Stimulated activated CD8-positive, alpha-beta memory T cell treated with anti-CD3 and anti-CD28 coated beads, Interleukin-2, amount 100 ng/mL, for 1 hour (primary cell): ENCODE measurements around the gene EPB41L4B.

Experiments
- DNase-seq, 2 donors: peaks; one replicate each; pipeline ENCODE4 v3.0.0-alpha.2; 2020; ENCODE audit warnings: low read depth in 2 of 2

The EPB41L4B gene

GRCh38 chr9:109270441-109270840, 50.4 kb downstream of the EPB41L4B start:
- no peak for DNase-seq

GRCh38 chr9:109269839-109270238, 51.0 kb downstream of the EPB41L4B start:
- DNase-seq: no peak

GRCh38 chr9:109269081-109269480, 51.8 kb downstream of the EPB41L4B start:
- DNase-seq: no peak

- no peak for DNase-seq
These were observed 53.3 kb downstream of the EPB41L4B start for GRCh38 chr9:109267555-109267954.

- no peak for DNase-seq
These were observed 55.8 kb downstream of the EPB41L4B start for GRCh38 chr9:109264877-109265587.

- DNase-seq: no peak
These were observed 57.5 kb downstream of the EPB41L4B start for GRCh38 chr9:109263358-109263757.

GRCh38 chr9:109258481-109259302, 62.2 kb downstream of the EPB41L4B start:
- DNase-seq: no peak

- no peak for DNase-seq
These were observed 64.5 kb downstream of the EPB41L4B start for GRCh38 chr9:109256336-109256735.

- no peak for DNase-seq
These were observed 65.5 kb downstream of the EPB41L4B start for GRCh38 chr9:109255394-109255793.

- no peak for DNase-seq
These were observed 66.5 kb downstream of the EPB41L4B start for GRCh38 chr9:109254317-109254716.

GRCh38 chr9:109253637-109254284, 67.1 kb downstream of the EPB41L4B start:
- no peak for DNase-seq

GRCh38 chr9:109253241-109253636, 67.6 kb downstream of the EPB41L4B start:
- DNase-seq: no peak

- DNase-seq: no peak
These were observed 68.6 kb downstream of the EPB41L4B start for GRCh38 chr9:109252291-109252690.

GRCh38 chr9:109251776-109252106, 69.1 kb downstream of the EPB41L4B start:
- no peak for DNase-seq

GRCh38 chr9:109251080-109251775, 69.6 kb downstream of the EPB41L4B start:
- DNase-seq: no peak

GRCh38 chr9:109250771-109251079, 70.1 kb downstream of the EPB41L4B start:
- DNase-seq: no peak

GRCh38 chr9:109250311-109250741, 70.5 kb downstream of the EPB41L4B start:
- DNase-seq: no peak

- DNase-seq: no peak
These were observed 71.2 kb downstream of the EPB41L4B start for GRCh38 chr9:109249615-109250014.

- no peak for DNase-seq
These were observed 72.7 kb downstream of the EPB41L4B start for GRCh38 chr9:109248133-109248581.

GRCh38 chr9:109247228-109247627, 73.6 kb downstream of the EPB41L4B start:
- no peak for DNase-seq

GRCh38 chr9:109246533-109246932, 74.3 kb downstream of the EPB41L4B start:
- DNase-seq: no peak

GRCh38 chr9:109245310-109245897, 75.5 kb downstream of the EPB41L4B start:
- no peak for DNase-seq
